ENCODE data around the gene ARID1B. TPM values are rescaled to one million over a fixed set of nuclear protein-coding genes. Genes with fewer than 3 reads are reported as not detected.
"Not testable (repeated sequence)": the region's sequence is repeated elsewhere in the genome, so short reads cannot be mapped to it uniquely, and the experiment has no call there.

Gene ARID1B
- total RNA-seq, 2 donors from 2014 or later, result 43.9 to 44.6 TPM

- Histone ChIP-seq H3K9me3 (no peaks in the 10 kb centered on the region), H3K27ac (no peak overlapping the region), H3K36me3 (no peaks in the 10 kb centered on the region), H3K4me1 (peaks cover 0 to 60% of the 10 kb centered on the region in 2 donors), H3K27me3 (no peaks in the 10 kb centered on the region), H3K4me3 (no peak overlapping the region)
- no peak for DNase-seq (ENCODE audit: low spot score)
- TF ChIP-seq CTCF (IDR thresholded peaks at IDR 0.05), result no peak
Measured at GRCh38 chr6:156943816-156944215, 166.6 kb downstream of the ARID1B start.

- Histone ChIP-seq H3K27me3 (no peaks in the 10 kb centered on the region), H3K9me3 (no peaks in the 10 kb centered on the region), H3K36me3 (no peaks in the 10 kb centered on the region), H3K4me1 (peaks cover 0 to 61% of the 10 kb centered on the region in 2 donors), H3K27ac (no peak overlapping the region), H3K4me3 (no peak overlapping the region)
- no peak for DNase-seq (ENCODE audit: low spot score)
- no peak for TF ChIP-seq CTCF (IDR thresholded peaks at IDR 0.05)
Measured at GRCh38 chr6:156944412-156944811, 167.2 kb downstream of the ARID1B start.

- peaks cover 0 to 57% of the 10 kb centered on the region in 2 donors for H3K4me1 ChIP-seq
- not testable (repeated sequence) for DNase-seq (ENCODE audit: low spot score)
Measured at GRCh38 chr6:156945789-156946172, 168.6 kb downstream of the ARID1B start.

GRCh38 chr6:156946370-156946936 lies 169.3 kb downstream of the ARID1B start:
- no peak for TF ChIP-seq CTCF (IDR thresholded peaks at IDR 0.05)
- DNase-seq (ENCODE audit: low spot score), result no peak
- Histone ChIP-seq H3K4me1 (peaks cover 0 to 53% of the 10 kb centered on the region in 2 donors), H3K4me3 (no peak overlapping the region), H3K27ac (no peak overlapping the region), H3K9me3 (no peaks in the 10 kb centered on the region), H3K36me3 (no peaks in the 10 kb centered on the region), H3K27me3 (no peaks in the 10 kb centered on the region)

More at GRCh38 chr6:156945789-156946172, 168.6 kb downstream of the ARID1B start:
- not testable (repeated sequence) for H3K27me3 ChIP-seq, H3K36me3 ChIP-seq, H3K27ac ChIP-seq, H3K4me3 ChIP-seq, H3K9me3 ChIP-seq

- no peaks in the 10 kb centered on the region for H3K27me3 ChIP-seq
- peaks cover 0 to 51% of the 10 kb centered on the region in 2 donors for H3K4me1 ChIP-seq
- H3K27ac ChIP-seq, result no peak overlapping the region
- TF ChIP-seq CTCF (IDR thresholded peaks at IDR 0.05), result no peak
- H3K36me3 ChIP-seq, result no peaks in the 10 kb centered on the region
- DNase-seq (ENCODE audit: low spot score), result no peak
- no peak overlapping the region for H3K4me3 ChIP-seq
- H3K9me3 ChIP-seq, result no peaks in the 10 kb centered on the region
Measured at GRCh38 chr6:156948277-156948676, 171.1 kb downstream of the ARID1B start.

GRCh38 chr6:156948807-156949206 lies 171.6 kb downstream of the ARID1B start:
- no peak overlapping the region for H3K4me3 ChIP-seq
- H3K9me3 ChIP-seq, result no peaks in the 10 kb centered on the region
- peak overlapping the region in 1 of 2 donors; percentile 21 for H3K27ac ChIP-seq
- DNase-seq (ENCODE audit: low spot score), result no peak
- no peaks in the 10 kb centered on the region for H3K36me3 ChIP-seq
- peaks cover 0 to 55% of the 10 kb centered on the region in 2 donors for H3K4me1 ChIP-seq
- H3K27me3 ChIP-seq, result no peaks in the 10 kb centered on the region
- TF ChIP-seq CTCF (IDR thresholded peaks at IDR 0.05), result no peak
